HEK293T (cell line): Measurements from ENCODE around the gene RNU1-2.
"Not testable (repeated sequence)": the region's sequence is repeated elsewhere in the genome, so short reads cannot be mapped to it uniquely, and the experiment has no call there.

Experiments used
- CTCF ChIA-PET: fragments of 350-600 bp; formaldehyde crosslinking; extraction: SDS; loops from one replicate; lab custom pipeline; 2021; ENCODE audit warnings: antibody characterized with exemption, inconsistent platforms; lab: Yijun Ruan, JAX
- POLR2A ChIA-PET: fragments of 350-600 bp; formaldehyde crosslinking; extraction: SDS; loops from one replicate; lab custom pipeline; 2020; ENCODE audit warnings: antibody characterized with exemption, inconsistent platforms; lab: Yijun Ruan, JAX
- DNase-seq: peaks from one replicate; pipeline ENCODE4 v3.0.0; 2012; ENCODE audit warnings: mixed read lengths; ENCODE audit errors: extremely low spot score
- ARNT ChIP-seq: fragments of 450-650 bp; IDR thresholded peaks from 2 replicates; pipeline ENCODE4 v1.6.1; 2017; ENCODE audit warnings: mild to moderate bottlenecking
- BHLHE40 ChIP-seq: fragments of 450-650 bp; IDR thresholded peaks from 2 replicates; pipeline ENCODE4 v1.6.1; 2016; ENCODE audit warnings: mild to moderate bottlenecking, moderate library complexity, borderline replicate concordance
- CTBP1 ChIP-seq: fragments of 450-650 bp; IDR thresholded peaks from 2 replicates; pipeline ENCODE4 v1.6.1; 2016; ENCODE audit warnings: borderline replicate concordance
- FOXK2 ChIP-seq: fragments of 450-650 bp; IDR thresholded peaks from 2 replicates; pipeline ENCODE4 v1.6.1; 2016; ENCODE audit warnings: mild to moderate bottlenecking
- FOXM1 ChIP-seq: fragments of 450-650 bp; IDR thresholded peaks from 2 replicates; pipeline ENCODE4 v1.6.1; 2017; ENCODE audit warnings: mild to moderate bottlenecking, borderline replicate concordance
- HDGF ChIP-seq: fragments of 450-650 bp; IDR thresholded peaks from 2 replicates; pipeline ENCODE4 v1.6.1; 2017; ENCODE audit warnings: antibody characterized with exemption, borderline replicate concordance
- L3MBTL2 ChIP-seq: fragments of 450-650 bp; conservative IDR thresholded peaks from 2 replicates; pipeline ENCODE4 v1.6.1; 2016; ENCODE audit warnings: mild to moderate bottlenecking
- LEF1 ChIP-seq: fragments of 450-650 bp; IDR thresholded peaks from 2 replicates; pipeline ENCODE4 v1.6.1; 2017; ENCODE audit warnings: mild to moderate bottlenecking, borderline replicate concordance
- NFRKB ChIP-seq: fragments of 450-650 bp; IDR thresholded peaks from 2 replicates; pipeline ENCODE4 v1.6.1; 2016; ENCODE audit warnings: mild to moderate bottlenecking, moderate library complexity
- PKNOX1 ChIP-seq: fragments of 450-650 bp; IDR thresholded peaks from 2 replicates; pipeline ENCODE4 v1.6.1; 2016
- SP1 ChIP-seq: fragments of 450-650 bp; IDR thresholded peaks from 2 replicates; pipeline ENCODE4 v1.6.1; 2017
- SUZ12 ChIP-seq: fragments of 450-650 bp; IDR thresholded peaks from 2 replicates; pipeline ENCODE4 v1.6.1; 2016; ENCODE audit warnings: mild to moderate bottlenecking
- TARDBP ChIP-seq: fragments of 450-650 bp; IDR thresholded peaks from 2 replicates; pipeline ENCODE4 v1.6.1; 2016
- ZNF384 ChIP-seq: fragments of 450-650 bp; IDR thresholded peaks from 2 replicates; pipeline ENCODE4 v1.6.1; 2016

The RNU1-2 gene

GRCh38 chr1:16896316-16897055 lies 706 bp downstream of the RNU1-2 start:
- CTCF ChIA-PET, DNase-seq: not testable (repeated sequence)
- POLR2A ChIA-PET, result interaction anchor here (0.7 to 0.9 kb wide), 2 partner anchors 9 to 181 kb away, joined by 3 to 6 read pairs; no protein-coding TSS in a partner anchor

GRCh38 chr1:16897653-16898052 lies 1.9 kb downstream of the RNU1-2 start:
- DNase-seq, CTCF ChIA-PET, POLR2A ChIA-PET: not testable (repeated sequence)

GRCh38 chr1:16898298-16898697 lies 2.5 kb downstream of the RNU1-2 start:
- DNase-seq, CTCF ChIA-PET, POLR2A ChIA-PET: not testable (repeated sequence)

- CTCF ChIA-PET, result interaction anchor here (0.7 kb wide), 1 partner anchor 114 kb away, joined by 3 read pairs; no protein-coding TSS in a partner anchor
- DNase-seq, POLR2A ChIA-PET: not testable (repeated sequence)
These were observed 3.2 kb downstream of the RNU1-2 start for GRCh38 chr1:16899020-16899419.

GRCh38 chr1:16900751-16901150 lies 5.0 kb downstream of the RNU1-2 start:
- ChIA-PET POLR2A (no interaction called here), CTCF (no interaction called here)
- no peak for TF ChIP-seq ARNT
- TF ChIP-seq PKNOX1, result peak; percentile 29; the same call in 1 of the 2 replicates
- DNase-seq, result no peak

- POLR2A ChIA-PET, result interaction anchor here (1.0 kb wide), 1 partner anchor 107 kb away, joined by 3 read pairs; no protein-coding TSS in a partner anchor
- DNase-seq, CTCF ChIA-PET: not testable (repeated sequence)
These were observed 5.6 kb downstream of the RNU1-2 start for GRCh38 chr1:16901371-16901770.

- ChIA-PET POLR2A (interaction anchor here (0.8 to 1.9 kb wide), 5 partner anchors 11 to 294 kb away, joined by 3 to 12 read pairs (median 3); partner anchors contain the start of gene NBPF1), CTCF (interaction anchor here (0.6 to 3.0 kb wide), 3 partner anchors 22 to 291 kb away, joined by 4 to 10 read pairs (median 5); no protein-coding TSS in a partner anchor)
- TF ChIP-seq PKNOX1, result no peak
- no peak for TF ChIP-seq ZNF384
- no peak for TF ChIP-seq LEF1
- TF ChIP-seq ARNT, result no peak
- no peak for TF ChIP-seq L3MBTL2
- no peak for TF ChIP-seq SP1
- TF ChIP-seq SUZ12, result no peak
- no peak for TF ChIP-seq NFRKB
- TF ChIP-seq CTBP1, result no peak
- TF ChIP-seq TARDBP, result no peak
- TF ChIP-seq FOXM1, result no peak
- no peak for DNase-seq
These were observed 7.3 kb downstream of the RNU1-2 start for GRCh38 chr1:16903054-16903453.

- no peak for TF ChIP-seq SP1
- no peak for TF ChIP-seq FOXK2
- no peak for TF ChIP-seq NFRKB
- ChIA-PET POLR2A (interaction anchor here (0.8 to 2.4 kb wide), 7 partner anchors 11 to 294 kb away, joined by 3 to 12 read pairs (median 4); partner anchors contain the start of gene NBPF1), CTCF (interaction anchor here (0.6 to 3.0 kb wide), 5 partner anchors 22 to 739 kb away, joined by 3 to 10 read pairs (median 4); no protein-coding TSS in a partner anchor)
- no peak for DNase-seq
These were observed 7.6 kb downstream of the RNU1-2 start for GRCh38 chr1:16903458-16903796.

- CTCF ChIA-PET, result interaction anchor here (0.5 to 3.0 kb wide), 2 partner anchors 284 to 354 kb away, joined by 3 to 10 read pairs; no protein-coding TSS in a partner anchor
- DNase-seq, result peak; percentile 89
- TF ChIP-seq CTBP1, result 0 out of 2 replicates have a peak, but pooled peaks have one; percentile 9
- TF ChIP-seq HDGF, result no peak
- TF ChIP-seq FOXM1, result no peak
- TF ChIP-seq SP1, result no peak
- TF ChIP-seq BHLHE40, result no peak
- TF ChIP-seq PKNOX1, result peak; percentile 73
- TF ChIP-seq L3MBTL2, result peak; percentile 76
- POLR2A ChIA-PET, result interaction anchor here (0.6 to 2.4 kb wide), 34 partner anchors 8 to 405 kb away, joined by 3 to 13 read pairs (median 4); partner anchors contain the start of genes CROCC and NBPF1
These were observed 8.9 kb downstream of the RNU1-2 start for GRCh38 chr1:16904560-16905109.
